T-cell (primary cell): Measurements from ENCODE around the gene TMEM129. TPM values are rescaled to one million over a fixed set of nuclear protein-coding genes. Genes with fewer than 3 reads are reported as not detected.

Experiments
- ATAC-seq, 4 experiments: fragments of 200-7000 bp in 3 of 4; fragments of 150-1000 bp in 1 of 4; cut with Tn5 transposase; replicated peaks in 1 of 4; 1 replicate in 3 of 4; 2 replicates in 1 of 4; pipeline ENCODE4 v1.10.0; 2021; ENCODE audit warnings: moderate library complexity in 3 of 4, mild to moderate bottlenecking in 2 of 4, moderate number of reproducible peaks in 1 of 4
- CTCF ChIA-PET, 2 donors: fragments of 300-600 bp; sonication (Branson Sonifier 250); formaldehyde crosslinking; loops; one replicate each; lab custom pipeline; 2022; ENCODE audit warnings: antibody characterized with exemption in 2 of 2; lab: Charles Lee
- POLR2A ChIA-PET, 2 donors: fragments of 300-600 bp; sonication (Branson Sonifier 250); formaldehyde crosslinking; loops; one replicate each; lab custom pipeline; 2022; ENCODE audit warnings: antibody characterized with exemption in 2 of 2; lab: Charles Lee
- DNase-seq, 35 experiments: peaks; one replicate each; pipeline versions ENCODE4 v3.0.0 to v3.0.0-alpha.2; 2013 to 2023
- H3K27ac ChIP-seq: one replicate; pipeline ENCODE4 v1.5.1; 2013; ENCODE audit warnings: low read length
- H3K27me3 ChIP-seq, 2 experiments: replicated peaks in 1 of 2; 1 replicate in 1 of 2; 2 replicates in 1 of 2; pipeline versions ENCODE4 v1.6.1 to v1.7.0; 2013; ENCODE audit warnings: low read length in 1 of 2, mixed read lengths in 1 of 2; ENCODE audit not compliant: control insufficient read depth in 2 of 2, insufficient read depth in 2 of 2; ENCODE audit errors: extremely low read depth in 1 of 2
- H3K36me3 ChIP-seq, 2 donors: 1 replicate in 1 of 2; 2 replicates in 1 of 2; pipeline versions ENCODE4 v1.6.1 to v1.7.0; 2013; ENCODE audit warnings: low read length in 1 of 2; ENCODE audit not compliant: control insufficient read depth in 2 of 2, insufficient read depth in 1 of 2; ENCODE audit errors: extremely low read depth in 1 of 2
- H3K4me1 ChIP-seq, 2 experiments: 1 replicate in 1 of 2; 2 replicates in 1 of 2; pipeline versions ENCODE4 v1.6.1 to v1.7.0; 2013; ENCODE audit warnings: low read length in 2 of 2, mixed read lengths in 1 of 2; ENCODE audit not compliant: insufficient read depth in 2 of 2, control insufficient read depth in 1 of 2; ENCODE audit errors: extremely low read depth in 1 of 2
- H3K4me3 ChIP-seq, 2 donors: 1 replicate in 1 of 2; 2 replicates in 1 of 2; pipeline versions ENCODE4 v1.5.1 to v1.7.0; 2013; ENCODE audit warnings: mild to moderate bottlenecking in 2 of 2, low read length in 1 of 2, moderate library complexity in 1 of 2; ENCODE audit not compliant: control insufficient read depth in 1 of 2; ENCODE audit errors: extremely low read depth in 1 of 2
- H3K9me3 ChIP-seq: 2 replicates; pipeline ENCODE4 v1.7.0; 2013
- H3K27ac Mint-ChIP-seq, 2 donors: one replicate each; pipeline ENCODE4 v1.8.0; 2020 to 2021; ENCODE audit warnings: mild to moderate bottlenecking in 2 of 2, mixed read lengths in 2 of 2
- H3K27me3 Mint-ChIP-seq, 2 donors: one replicate each; pipeline ENCODE4 v1.8.0; 2021 to 2022; ENCODE audit warnings: mixed read lengths in 2 of 2
- H3K36me3 Mint-ChIP-seq: one replicate; pipeline ENCODE4 v1.8.0; 2021; ENCODE audit warnings: mixed read lengths
- H3K4me1 Mint-ChIP-seq, 3 donors: one replicate each; pipeline ENCODE4 v1.8.0; 2020 to 2022; ENCODE audit warnings: mixed read lengths in 3 of 3, mild to moderate bottlenecking in 1 of 3
- H3K4me3 Mint-ChIP-seq, 3 donors: one replicate each; pipeline ENCODE4 v1.8.0; 2020 to 2022; ENCODE audit warnings: mild to moderate bottlenecking in 3 of 3, mixed read lengths in 3 of 3, moderate library complexity in 3 of 3
- H3K9me3 Mint-ChIP-seq, 3 donors: one replicate each; pipeline ENCODE4 v1.8.0; 2020 to 2022; ENCODE audit warnings: mixed read lengths in 3 of 3
- WGBS: methylation state at CpG from one replicate; pipeline ENCODE4 v1.1.5; 2013; ENCODE audit warnings: missing lambda C conversion rate; ENCODE audit not compliant: insufficient coverage; 5-methylcytosine and 5-hydroxymethylcytosine counted together
- total RNA-seq, 35 experiments: library from RNA in 6 of 35; stranded (reverse) in 6 of 35; fragments of 120-200 nt in 1 of 35; gene quantifications; one replicate each; pipeline versions ENCODE4 v1.2.1 to v1.2.4 and lab custom pipeline; 2013 to 2026

TMEM129 gene
- total RNA-seq, 5 donors from 2014 or later (not counting 1 experiment from before 2014, with no cell fraction given), result 22.9 to 49.4 (median 46.3) TPM

DNA sequence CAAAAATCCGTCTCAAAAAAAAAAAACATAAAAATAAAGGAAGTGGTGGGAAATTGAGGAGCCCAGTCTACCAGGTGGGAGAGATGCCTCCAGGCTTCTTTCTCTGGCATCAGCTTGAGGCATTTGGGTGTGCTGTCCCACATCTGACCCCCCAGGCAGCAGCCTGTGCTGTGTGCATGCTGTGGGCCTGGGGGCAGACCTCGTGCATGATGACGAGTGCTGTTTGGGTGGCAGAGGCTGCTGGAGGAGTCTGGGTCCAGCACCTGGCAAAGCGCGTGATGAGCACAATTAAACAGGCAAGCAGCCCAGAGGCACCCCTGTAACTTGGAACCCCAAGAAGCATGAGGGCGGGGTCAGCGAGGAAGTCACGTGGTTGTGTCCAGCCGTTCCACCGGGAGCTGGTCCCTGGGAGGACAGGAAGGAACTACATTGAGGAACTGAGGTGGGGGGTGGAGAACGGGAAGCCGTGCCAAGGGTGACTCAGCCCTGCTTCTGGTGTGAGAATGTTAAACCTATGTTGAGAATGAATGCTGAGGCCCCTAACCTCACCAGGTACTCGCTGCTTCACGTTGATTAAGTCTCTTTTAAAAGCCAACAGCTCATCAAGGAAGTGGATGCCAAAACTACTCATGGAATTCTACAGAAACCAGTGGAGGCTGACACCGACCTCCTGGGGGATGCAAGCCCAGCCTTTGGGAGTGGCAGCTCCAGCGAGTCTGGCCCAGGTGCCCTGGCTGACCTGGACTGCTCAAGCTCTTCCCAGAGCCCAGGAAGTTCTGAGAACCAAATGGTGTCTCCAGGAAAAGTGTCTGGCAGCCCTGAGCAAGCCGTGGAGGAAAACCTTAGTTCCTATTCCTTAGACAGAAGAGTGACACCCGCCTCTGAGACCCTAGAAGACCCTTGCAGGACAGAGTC is 6.3 kb upstream of the TMEM129 start:
- DNase-seq, result no peak
- CTCF ChIA-PET, result interaction anchor here (0.9 to 6.1 kb wide), 3 partner anchors 34 to 36 kb away, joined by 3 to 75 read pairs (median 28); no protein-coding TSS in a partner anchor
- Mint-ChIP-seq H3K4me1 (peaks cover 59 to 72% (median 65%) of the 10 kb centered on the region in 3 donors), H3K27me3 (no peaks in the 10 kb centered on the region), H3K27ac (no peak overlapping the region), H3K9me3 (no peaks in the 10 kb centered on the region), H3K36me3 (peaks cover 31% of the 10 kb centered on the region), H3K4me3 (peak overlapping the region in 1 of 3 donors; percentile 86)
- peaks cover 14 to 85% of the 10 kb centered on the region in 2 experiments for H3K4me1 ChIP-seq
- POLR2A ChIA-PET, result no interaction called here
- peaks cover 20 to 57% of the 10 kb centered on the region in 2 donors for H3K36me3 ChIP-seq
- WGBS, result 87% methylated on average over 17 of the region's 18 CpGs
- no peak overlapping the region for H3K27ac ChIP-seq
- no peak for ATAC-seq
- no peaks in the 10 kb centered on the region for H3K9me3 ChIP-seq
- no peak overlapping the region for H3K4me3 ChIP-seq
- H3K27me3 ChIP-seq, result no peaks in the 10 kb centered on the region

GRCh38 chr4:1726146-1726934 is 5.2 kb upstream of the TMEM129 start:
- no peaks in the 10 kb centered on the region for H3K9me3 ChIP-seq
- DNase-seq (peak; percentile 67 to 93 (median 86)), ATAC-seq (peak; percentile 36 to 44 (median 38))
- WGBS, result 65% methylated on average over 12 of the region's 17 CpGs
- H3K27me3 Mint-ChIP-seq, result no peaks in the 10 kb centered on the region
- no peak overlapping the region for H3K4me3 ChIP-seq
- no peaks in the 10 kb centered on the region for H3K9me3 Mint-ChIP-seq
- no peaks in the 10 kb centered on the region for H3K27me3 ChIP-seq
- peaks cover 20 to 93% of the 10 kb centered on the region in 2 experiments for H3K4me1 ChIP-seq
- CTCF ChIA-PET, result interaction anchor here (0.5 to 6.1 kb wide), 7 partner anchors 20 to 183 kb away, joined by 3 to 75 read pairs (median 4); no protein-coding TSS in a partner anchor
- H3K27ac ChIP-seq, result no peak overlapping the region
- peak overlapping the region; percentile 66 to 71 for H3K27ac Mint-ChIP-seq
- peaks cover 17 to 49% of the 10 kb centered on the region in 2 donors for H3K36me3 ChIP-seq
- peak overlapping the region; percentile 43 to 86 (median 50) for H3K4me3 Mint-ChIP-seq
- H3K4me1 Mint-ChIP-seq, result peaks cover 65 to 77% (median 71%) of the 10 kb centered on the region in 3 donors
- H3K36me3 Mint-ChIP-seq, result peaks cover 27% of the 10 kb centered on the region
- POLR2A ChIA-PET, result no interaction called here

DNA sequence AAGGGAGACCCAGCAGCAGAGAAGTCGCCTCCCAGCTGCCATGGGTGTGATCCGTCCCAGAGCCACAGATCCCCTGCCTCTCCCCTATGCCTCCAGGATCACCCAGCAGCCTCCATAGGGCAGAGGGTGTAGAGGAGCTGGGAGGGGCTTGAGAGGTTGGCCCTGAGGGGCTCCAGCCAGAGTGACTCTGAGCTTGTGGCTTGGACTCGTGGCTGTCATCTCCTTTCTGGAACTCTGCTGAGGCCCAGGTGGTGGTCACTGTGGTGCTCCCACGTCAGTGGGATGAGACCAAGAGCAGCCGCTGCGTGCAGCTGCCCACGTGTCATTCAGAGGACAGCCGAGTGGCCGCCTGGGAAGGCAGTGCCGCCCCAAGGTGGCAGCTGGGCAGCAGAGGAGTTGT is 4.4 kb upstream of the TMEM129 start:
- H3K36me3 Mint-ChIP-seq, result peaks cover 23% of the 10 kb centered on the region
- no peaks in the 10 kb centered on the region for H3K9me3 Mint-ChIP-seq
- no peaks in the 10 kb centered on the region for H3K27me3 Mint-ChIP-seq
- DNase-seq, result no peak
- H3K27ac ChIP-seq, result no peak overlapping the region
- POLR2A ChIA-PET, result no interaction called here
- no peaks in the 10 kb centered on the region for H3K9me3 ChIP-seq
- H3K4me3 Mint-ChIP-seq, result peak overlapping the region; percentile 65 to 90 (median 86)
- no peaks in the 10 kb centered on the region for H3K27me3 ChIP-seq
- peaks cover 65 to 73% (median 67%) of the 10 kb centered on the region in 3 donors for H3K4me1 Mint-ChIP-seq
- peak overlapping the region; percentile 82 to 99 for H3K27ac Mint-ChIP-seq
- no peak overlapping the region for H3K4me3 ChIP-seq
- CTCF ChIA-PET, result interaction anchor here (0.5 to 6.1 kb wide), 6 partner anchors 16 to 184 kb away, joined by 3 to 75 read pairs (median 7); no protein-coding TSS in a partner anchor
- WGBS, result 90% methylated on average over 8 of the region's 10 CpGs
- peaks cover 20 to 86% of the 10 kb centered on the region in 2 experiments for H3K4me1 ChIP-seq
- peaks cover 13 to 41% of the 10 kb centered on the region in 2 donors for H3K36me3 ChIP-seq
- no peak for ATAC-seq

GRCh38 chr4:1723131-1723801 is 2.1 kb upstream of the TMEM129 start:
- DNase-seq, result peak in 33 of 35 experiments; percentile 22 to 78 (median 44)
- Mint-ChIP-seq H3K27ac (peak overlapping the region; percentile 99 to 100), H3K36me3 (peaks cover 13% of the 10 kb centered on the region), H3K9me3 (no peaks in the 10 kb centered on the region), H3K4me3 (peak overlapping the region; percentile 86 to 90 (median 90)), H3K4me1 (peaks cover 62 to 74% (median 68%) of the 10 kb centered on the region in 3 donors), H3K27me3 (no peaks in the 10 kb centered on the region)
- WGBS, result 21% methylated on average over 9 of the region's 12 CpGs
- peak; percentile 5 to 11 (median 8) for ATAC-seq
- POLR2A ChIA-PET, result interaction anchor here (0.6 to 1.9 kb wide), 2 partner anchors 11 to 22 kb away, joined by 5 to 6 read pairs; partner anchors contain the start of gene SLBP (in 1 of the 2)
- H3K27ac ChIP-seq, result peak overlapping the region; percentile 95
- H3K4me3 ChIP-seq, result peak overlapping the region; percentile 46 to 62
- CTCF ChIA-PET, result interaction anchor here (1.5 to 6.1 kb wide), 3 partner anchors 11 to 30 kb away, joined by 5 to 75 read pairs (median 28); partner anchors contain the start of gene SLBP (in 1 of the 2)
- no peaks in the 10 kb centered on the region for H3K9me3 ChIP-seq
- H3K4me1 ChIP-seq, result peaks cover 24 to 80% of the 10 kb centered on the region in 2 experiments
- peaks cover 10 to 28% of the 10 kb centered on the region in 2 donors for H3K36me3 ChIP-seq
- H3K27me3 ChIP-seq, result no peaks in the 10 kb centered on the region

GRCh38 chr4:1722551-1723118 is 1.5 kb upstream of the TMEM129 start:
- H3K4me1 ChIP-seq, result peaks cover 24 to 78% of the 10 kb centered on the region in 2 experiments
- no peaks in the 10 kb centered on the region for H3K9me3 Mint-ChIP-seq
- ChIA-PET POLR2A (interaction anchor here in 1 of 2 donors (1.9 kb wide), 1 partner anchor 10 kb away, joined by 6 read pairs; the partner anchor contains the start of gene SLBP), CTCF (interaction anchor here in 1 of 2 donors (0.5 to 6.1 kb wide), 3 partner anchors 10 to 29 kb away, joined by 3 to 75 read pairs (median 5); partner anchors contain the start of gene SLBP)
- H3K4me3 Mint-ChIP-seq, result peak overlapping the region; percentile 86 to 90 (median 90)
- H3K4me1 Mint-ChIP-seq, result peaks cover 56 to 73% (median 67%) of the 10 kb centered on the region in 3 donors
- peak overlapping the region; percentile 99 to 100 for H3K27ac Mint-ChIP-seq
- no peaks in the 10 kb centered on the region for H3K27me3 ChIP-seq
- ATAC-seq (peak in 1 of 4 experiments; percentile 0), DNase-seq (no peak)
- peaks cover 11% of the 10 kb centered on the region for H3K36me3 Mint-ChIP-seq
- no peaks in the 10 kb centered on the region for H3K27me3 Mint-ChIP-seq
- peaks cover 5 to 26% of the 10 kb centered on the region in 2 donors for H3K36me3 ChIP-seq
- peak overlapping the region; percentile 36 to 62 for H3K4me3 ChIP-seq
- 17% methylated on average over 12 of the region's 18 CpGs for WGBS
- peak overlapping the region; percentile 95 for H3K27ac ChIP-seq
- H3K9me3 ChIP-seq, result no peaks in the 10 kb centered on the region
